Stomach (tissue), 19 donors: ENCODE results near the gene ANKRD10. TPM values are rescaled to one million over a fixed set of nuclear protein-coding genes. Genes with fewer than 3 reads are reported as not detected.

ENCODE experiments used
- DNase-seq, 2 donors: peaks; one replicate each; pipeline versions ENCODE4 v3.0.0 to v3.0.0-alpha.2; 2013 to 2019
- H3K27ac ChIP-seq, 5 donors: fragments of 200-600 bp in 4 of 5; sonication (generic) in 4 of 5; one replicate each; pipeline ENCODE4 v1.5.1; 2013 to 2019; ENCODE audit warnings: mild to moderate bottlenecking in 1 of 5, moderate library complexity in 1 of 5
- H3K27me3 ChIP-seq, 3 donors: fragments of 200-600 bp; sonication (generic); one replicate each; pipeline ENCODE4 v1.5.1; 2017 to 2019; ENCODE audit warnings: mixed run types in 1 of 3
- H3K36me3 ChIP-seq, 4 donors: fragments of 200-600 bp; sonication (generic); 1 replicate in 3 of 4; 2 replicates in 1 of 4; pipeline ENCODE4 v1.5.1; 2016 to 2019
- H3K4me1 ChIP-seq, 4 donors: fragments of 200-600 bp; sonication (generic); one replicate each; pipeline ENCODE4 v1.5.1; 2016 to 2019
- H3K4me3 ChIP-seq, 4 donors: fragments of 200-600 bp; sonication (generic) in 3 of 4; one replicate each; pipeline ENCODE4 v1.5.1; 2016 to 2019; ENCODE audit warnings: mild to moderate bottlenecking in 1 of 4
- H3K9me3 ChIP-seq, 4 donors: fragments of 200-600 bp; sonication (generic); one replicate each; pipeline ENCODE4 v1.5.1; 2016 to 2019
- EP300 ChIP-seq: sonication (generic); formaldehyde crosslinking; IDR thresholded peaks from one replicate; pipeline ENCODE4 v1.6.1; 2017; ENCODE audit warnings: antibody characterized with exemption
- POLR2A ChIP-seq, 4 donors: fragments of 450-650 bp; IDR thresholded peaks; one replicate each; pipeline ENCODE4 v1.6.1; 2016; ENCODE audit warnings: antibody characterized with exemption in 4 of 4, control low read depth in 2 of 4, mild to moderate bottlenecking in 1 of 4, moderate library complexity in 1 of 4
- POLR2AphosphoS5 ChIP-seq, 3 donors: sonication (generic); formaldehyde crosslinking; IDR thresholded peaks; one replicate each; pipeline ENCODE4 v1.6.1; 2016; ENCODE audit warnings: antibody characterized with exemption in 3 of 3
- WGBS, 5 donors: extraction: QIAGEN DNeasy Blood & Tissue Kit in 3 of 5; methylation state at CpG; one replicate each; pipeline versions ENCODE4 v1.1.5 to v1.1.7; 2013 to 2018; 5-methylcytosine and 5-hydroxymethylcytosine counted together
- intact Hi-C: fragments of 100-400 bp; cut with DNase I; formaldehyde crosslinking; loops from one replicate; pipeline ENCODE4 v1.15.1; 2023; ENCODE audit warnings: low total_unique reads
- long read RNA-seq, 10 donors: transcript quantifications; one replicate each; lab custom pipeline, GENCODE V29; 2026
- polyA plus RNA-seq, 3 donors: library from polyadenylated mRNA; stranded (reverse); fragments of 200-250 nt; gene quantifications; one replicate each; pipeline ENCODE4 v1.2.3, GENCODE V29; 2013
- total RNA-seq, 5 donors: library from RNA; depleted of rRNA; stranded (reverse); fragments of >200 nt; gene quantifications; one replicate each; pipeline versions ENCODE4 v1.1.0 to v1.2.3, GENCODE V29; 2014 to 2016
- TF ChIP-seq, protein P1 (sequence below), 7 experiments: fragments of 450-650 bp in 4 of 7; fragments of 200-600 bp in 3 of 7; sonication (generic) in 3 of 7; IDR thresholded peaks; one replicate each; pipeline ENCODE4 v1.5.1; 2016 to 2019; ENCODE audit warnings: antibody characterized with exemption in 7 of 7, control low read depth in 2 of 7, mild to moderate bottlenecking in 1 of 7
- donor health status: healthy with polysubstance abuse.
- donor health status: Bipolar disorder and iron deficiency.
- donor health status: healthy.

ANKRD10 gene
- total RNA-seq (100 to 1,000 TPM; 122 to 246 (median 170) TPM), polyA plus RNA-seq (10 to 100 TPM; 37.4 to 75.4 (median 48.7) TPM)
- long read RNA-seq, donor 1, partial matches to known transcripts = 0 of 2 reads
- long read RNA-seq, donor 1, other reads (novel, unspliced or antisense) = 0 of 2 reads
- long read RNA-seq, donor 2, partial matches to known transcripts = 42 of 51 reads
- long read RNA-seq, donor 2, other reads (novel, unspliced or antisense) = 0 of 51 reads
- long read RNA-seq, donor 3, partial matches to known transcripts = 17 of 23 reads
- long read RNA-seq, donor 3, other reads (novel, unspliced or antisense) = 0 of 23 reads
- long read RNA-seq, donor 4, partial matches to known transcripts = 0 of 2 reads
- long read RNA-seq, donor 4, other reads (novel, unspliced or antisense) = 0 of 2 reads
- long read RNA-seq, donor 5, transcript ANKRD10-201 (6 exons, 2,495 nt) = major isoform, 5 of 29 reads
- long read RNA-seq, donor 5, partial matches to known transcripts = 17 of 29 reads
- long read RNA-seq, donor 5, other reads (novel, unspliced or antisense) = 0 of 29 reads
- long read RNA-seq, donor 6, transcript ANKRD10-207 (2 exons, 446 nt) = minor isoform, 5 of 124 reads
- long read RNA-seq, donor 6, transcript ANKRD10-211 (2 exons, 704 nt) = major isoform, 12 of 124 reads
- long read RNA-seq, donor 6, partial matches to known transcripts = 87 of 124 reads
- long read RNA-seq, donor 6, other reads (novel, unspliced or antisense) = 15 of 124 reads
- long read RNA-seq, donor 7, transcript ANKRD10-201 (6 exons, 2,495 nt) = major isoform, 6 of 8 reads
- long read RNA-seq, donor 7, partial matches to known transcripts = 0 of 8 reads
- long read RNA-seq, donor 7, other reads (novel, unspliced or antisense) = 0 of 8 reads
- long read RNA-seq, donor 8, transcript ANKRD10-211 (2 exons, 704 nt) = major isoform, 8 of 48 reads
- long read RNA-seq, donor 8, partial matches to known transcripts = 32 of 48 reads
- long read RNA-seq, donor 8, other reads (novel, unspliced or antisense) = 0 of 48 reads
- long read RNA-seq, donor 9, partial matches to known transcripts = 27 of 28 reads
- long read RNA-seq, donor 9, other reads (novel, unspliced or antisense) = 0 of 28 reads
- long read RNA-seq, donor 10, partial matches to known transcripts = 38 of 45 reads
- long read RNA-seq, donor 10, other reads (novel, unspliced or antisense) = 0 of 45 reads

DNA sequence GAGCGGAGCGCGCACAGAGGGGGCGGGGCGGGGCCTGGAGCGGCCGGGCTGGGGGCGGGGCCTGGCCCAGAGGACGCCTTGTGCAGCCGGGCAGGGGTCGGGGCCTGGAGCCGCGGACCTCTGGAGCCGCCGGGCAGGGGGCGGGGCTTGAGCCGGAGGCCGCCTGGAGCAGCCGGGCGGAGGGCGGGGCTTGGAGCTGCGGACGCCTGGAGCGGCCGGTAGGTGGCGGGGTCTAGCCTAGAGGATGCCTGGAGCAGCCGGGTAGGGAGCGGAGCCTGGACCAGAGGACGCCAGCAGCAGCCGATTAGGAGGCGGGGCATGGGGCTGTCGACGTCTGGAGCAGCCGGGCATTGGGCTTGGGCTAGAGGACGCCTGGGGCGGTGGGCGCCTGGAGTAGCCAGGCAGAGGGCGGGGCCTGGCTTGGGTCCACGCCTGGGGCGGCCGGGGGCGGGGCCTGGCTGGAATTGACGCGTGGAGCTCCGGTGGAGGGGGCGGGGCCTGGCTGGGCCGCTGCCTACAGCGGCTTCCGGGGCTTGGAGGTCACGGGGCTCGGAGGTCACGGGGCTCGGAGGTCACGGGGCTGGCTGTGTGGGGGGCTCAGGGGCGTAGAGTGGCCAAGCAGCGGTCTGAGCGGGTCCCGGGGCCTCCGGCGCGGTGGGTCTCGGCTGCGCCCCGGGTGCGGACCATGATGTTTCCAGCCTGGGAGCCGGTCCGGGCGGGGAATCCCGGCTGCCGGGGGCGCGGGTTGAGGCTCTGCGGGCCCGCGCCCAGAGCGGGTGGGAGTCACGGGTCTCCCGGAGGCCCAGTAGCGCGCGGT, at the start of gene ANKRD10:
Gene ANKRD10, minus strand, starts transcription at position 13 of the 817 bp plus-strand sequence. CDS start 135 bp downstream, outside the sequence.
- WGBS, 5 donors = 0 to 1% (median 1%) methylated on average over 30 to 80 of the region's 81 CpGs
- intact Hi-C loops = no loop called here

DNA sequence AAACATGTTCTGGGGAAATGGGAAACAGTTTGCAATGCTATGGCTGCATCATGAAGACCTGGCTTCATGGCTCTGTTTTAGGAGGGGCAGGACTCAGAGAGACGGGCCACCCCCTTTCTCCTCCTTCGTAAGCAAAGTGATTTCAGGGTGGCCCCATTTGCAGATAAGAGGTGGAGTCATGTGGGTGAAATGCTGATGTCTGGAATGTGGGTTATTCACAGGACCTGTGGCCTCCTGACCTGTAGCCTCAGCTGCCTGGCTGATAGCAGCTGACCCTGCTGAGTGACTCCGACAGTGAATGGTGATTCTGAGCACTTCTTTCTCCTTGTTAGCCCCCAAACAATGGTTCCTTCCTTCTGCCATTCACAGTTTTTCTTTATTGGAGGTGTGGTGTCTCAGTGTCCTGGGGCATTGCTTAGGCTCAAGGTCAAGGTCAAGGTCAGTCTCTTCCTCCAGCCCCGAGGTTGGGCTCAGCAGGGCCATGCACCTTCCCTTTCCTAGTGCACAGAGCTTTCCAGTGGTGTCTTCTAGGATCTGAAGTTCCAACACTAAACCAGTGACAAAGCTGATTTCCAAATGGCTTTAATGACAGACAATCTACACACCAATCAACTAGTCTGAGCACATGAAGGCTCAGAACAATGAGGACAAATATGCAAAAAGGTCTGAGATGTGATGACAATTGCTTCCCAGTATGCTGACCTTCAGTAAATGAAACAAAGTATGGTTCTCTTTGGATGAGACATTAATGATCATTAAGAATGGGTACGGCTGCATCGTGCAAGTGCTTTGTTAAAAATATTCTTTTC, 49.6 kb upstream of the ANKRD10 start:
- peak overlapping the region in 3 of 5 donors; percentile 25 to 67 (median 52) for H3K27ac ChIP-seq
- no peak for DNase-seq
- no peak overlapping the region for H3K4me3 ChIP-seq
- H3K9me3 ChIP-seq = peaks cover 4 to 47% (median 19%) of the 10 kb centered on the region in 4 donors
- H3K36me3 ChIP-seq = no peaks in the 10 kb centered on the region
- TF ChIP-seq POLR2A (IDR thresholded peaks at IDR 0.05) (no peak), POLR2AphosphoS5 (IDR thresholded peaks at IDR 0.05) (no peak), EP300 (no peak)
- TF ChIP-seq, protein P1, sequence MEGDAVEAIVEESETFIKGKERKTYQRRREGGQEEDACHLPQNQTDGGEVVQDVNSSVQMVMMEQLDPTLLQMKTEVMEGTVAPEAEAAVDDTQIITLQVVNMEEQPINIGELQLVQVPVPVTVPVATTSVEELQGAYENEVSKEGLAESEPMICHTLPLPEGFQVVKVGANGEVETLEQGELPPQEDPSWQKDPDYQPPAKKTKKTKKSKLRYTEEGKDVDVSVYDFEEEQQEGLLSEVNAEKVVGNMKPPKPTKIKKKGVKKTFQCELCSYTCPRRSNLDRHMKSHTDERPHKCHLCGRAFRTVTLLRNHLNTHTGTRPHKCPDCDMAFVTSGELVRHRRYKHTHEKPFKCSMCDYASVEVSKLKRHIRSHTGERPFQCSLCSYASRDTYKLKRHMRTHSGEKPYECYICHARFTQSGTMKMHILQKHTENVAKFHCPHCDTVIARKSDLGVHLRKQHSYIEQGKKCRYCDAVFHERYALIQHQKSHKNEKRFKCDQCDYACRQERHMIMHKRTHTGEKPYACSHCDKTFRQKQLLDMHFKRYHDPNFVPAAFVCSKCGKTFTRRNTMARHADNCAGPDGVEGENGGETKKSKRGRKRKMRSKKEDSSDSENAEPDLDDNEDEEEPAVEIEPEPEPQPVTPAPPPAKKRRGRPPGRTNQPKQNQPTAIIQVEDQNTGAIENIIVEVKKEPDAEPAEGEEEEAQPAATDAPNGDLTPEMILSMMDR (IDR thresholded peaks at IDR 0.05) = no peak
- no peaks in the 10 kb centered on the region for H3K4me1 ChIP-seq
- WGBS, 5 donors = 60 to 72% (median 68%) methylated on average over 6 of the region's 6 CpGs
- intact Hi-C loops = no loop called here
- H3K27me3 ChIP-seq = no peaks in the 10 kb centered on the region

More for the DNA sequence above, at the start of gene ANKRD10:
- H3K4me3 ChIP-seq = peak within 1 kb of the TSS; percentile 71 to 95 (median 88)
- no peaks in the 10 kb centered on the region for H3K9me3 ChIP-seq
- peak; percentile 99 to 100 for DNase-seq
- H3K27ac ChIP-seq = peak within 1 kb of the TSS; percentile 98 to 100 (median 100)
- peaks cover 31 to 49% (median 39%) of the 10 kb centered on the region in 4 donors for H3K4me1 ChIP-seq
- peaks cover 0 to 4% (median 3%) of the 10 kb centered on the region in 4 donors for H3K36me3 ChIP-seq
- TF ChIP-seq EP300 = no peak
- TF ChIP-seq, protein P1 (IDR thresholded peaks at IDR 0.05) = peak in 5 of 7 experiments; percentile 82 to 96 (median 87)
- TF ChIP-seq POLR2A (IDR thresholded peaks at IDR 0.05) = no peak
- peak in 2 of 3 donors; percentile 13 to 60 for TF ChIP-seq POLR2AphosphoS5 (IDR thresholded peaks at IDR 0.05)
- no peaks in the 10 kb centered on the region for H3K27me3 ChIP-seq

DNA sequence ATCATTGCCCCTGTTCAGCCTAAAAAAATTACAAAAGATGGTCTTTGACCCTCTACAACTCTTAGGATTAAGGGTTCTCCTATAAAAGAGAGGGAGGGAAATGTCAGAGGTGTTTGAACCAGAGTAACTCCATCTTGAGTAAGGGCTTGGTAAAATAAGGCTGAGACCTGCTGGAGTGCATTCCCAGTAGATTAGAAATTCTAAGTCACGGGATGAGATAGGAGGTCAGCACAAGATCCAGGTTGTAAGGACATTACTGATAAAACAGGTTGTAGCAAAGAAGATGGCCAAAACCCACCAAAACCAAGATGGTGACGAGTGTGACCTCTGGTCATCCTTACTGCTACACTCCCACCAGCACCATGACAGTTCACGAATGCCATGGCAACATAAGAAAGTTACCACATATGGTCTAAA, 48.7 kb upstream of the ANKRD10 start:
- WGBS, 5 donors = 88 to 94% (median 91%) methylated on average over 3 of the region's 3 CpGs
- H3K27ac ChIP-seq = peak overlapping the region in 1 of 5 donors; percentile 67
- no peaks in the 10 kb centered on the region for H3K27me3 ChIP-seq
- DNase-seq = no peak
- no peaks in the 10 kb centered on the region for H3K36me3 ChIP-seq
- TF ChIP-seq EP300 (no peak), POLR2A (IDR thresholded peaks at IDR 0.05) (no peak), POLR2AphosphoS5 (IDR thresholded peaks at IDR 0.05) (no peak)
- TF ChIP-seq, protein P1 (IDR thresholded peaks at IDR 0.05) = no peak
- intact Hi-C loops = no loop called here
- no peak overlapping the region for H3K4me3 ChIP-seq
- no peaks in the 10 kb centered on the region for H3K4me1 ChIP-seq
- peaks cover 4 to 47% (median 19%) of the 10 kb centered on the region in 4 donors for H3K9me3 ChIP-seq
